GM19035 (cell line): ENCODE data around the gene ROR1.

Experiments used
- ATAC-seq: cut with Tn5 transposase; IDR thresholded peaks from one replicate; pipeline ENCODE4 v1.9.1; 2021; ENCODE audit not compliant: unreplicated experiment

ROR1 gene

DNA sequence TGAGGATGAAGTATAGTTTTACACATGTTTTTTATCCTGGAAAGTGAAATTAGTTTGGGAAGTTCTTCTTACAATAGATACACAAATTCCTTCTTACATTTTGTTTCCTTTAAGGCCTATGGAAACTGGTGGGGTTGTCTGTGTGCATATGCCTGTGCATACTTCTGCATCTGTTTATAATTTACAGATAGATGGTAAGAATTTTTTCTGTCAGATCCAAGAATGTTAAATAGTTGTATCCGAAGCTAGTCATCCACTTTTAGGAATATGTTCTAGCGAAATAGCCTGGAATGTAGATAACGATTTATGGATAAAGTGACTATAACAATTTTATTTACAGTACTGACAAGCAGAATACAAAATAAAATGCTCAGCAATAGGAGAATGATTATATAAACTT, 194.1 kb downstream of the ROR1 start:
- no peak for ATAC-seq

DNA sequence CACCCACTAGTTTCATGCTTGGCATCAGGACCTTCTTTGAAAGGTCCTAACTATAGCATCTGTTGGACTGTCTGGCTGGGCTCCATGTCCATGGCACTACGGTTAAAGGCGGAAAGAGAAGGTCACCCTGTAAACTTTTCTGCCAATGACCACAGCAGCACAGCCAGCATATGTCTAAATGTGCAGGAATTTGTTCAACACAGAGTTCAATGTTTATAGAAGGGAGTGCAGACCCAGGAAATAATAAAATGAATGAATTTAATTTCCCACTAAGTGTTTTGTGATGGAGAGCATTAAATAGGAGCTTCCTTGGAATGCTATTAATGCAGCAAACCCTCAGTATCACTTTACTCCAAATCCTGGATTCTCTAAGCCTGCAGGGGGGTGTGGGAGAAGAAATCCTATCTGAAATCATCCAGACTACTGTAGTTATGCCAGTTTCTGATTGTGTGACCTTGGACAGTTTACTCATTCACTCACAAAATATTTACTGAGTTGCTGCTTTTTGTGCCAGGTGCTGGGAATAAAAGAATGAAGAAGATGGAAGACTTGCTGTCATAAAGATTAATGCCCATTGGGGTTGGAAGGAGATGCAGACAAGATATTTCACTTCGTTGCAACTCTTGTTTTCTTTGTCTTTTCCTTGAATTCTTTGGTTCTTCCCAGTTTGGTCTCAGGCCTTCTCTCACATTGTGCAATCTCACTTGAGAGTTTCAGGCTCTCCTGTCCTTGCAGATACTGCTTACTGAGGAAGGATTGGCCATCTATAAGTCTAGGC, 195.0 kb downstream of the ROR1 start:
- ATAC-seq, result no peak

GRCh38 chr1:63969441-63969901, 195.7 kb downstream of the ROR1 start:
- no peak for ATAC-seq

- no peak for ATAC-seq
Observed at GRCh38 chr1:63971557-63971956, 197.7 kb downstream of the ROR1 start.

DNA sequence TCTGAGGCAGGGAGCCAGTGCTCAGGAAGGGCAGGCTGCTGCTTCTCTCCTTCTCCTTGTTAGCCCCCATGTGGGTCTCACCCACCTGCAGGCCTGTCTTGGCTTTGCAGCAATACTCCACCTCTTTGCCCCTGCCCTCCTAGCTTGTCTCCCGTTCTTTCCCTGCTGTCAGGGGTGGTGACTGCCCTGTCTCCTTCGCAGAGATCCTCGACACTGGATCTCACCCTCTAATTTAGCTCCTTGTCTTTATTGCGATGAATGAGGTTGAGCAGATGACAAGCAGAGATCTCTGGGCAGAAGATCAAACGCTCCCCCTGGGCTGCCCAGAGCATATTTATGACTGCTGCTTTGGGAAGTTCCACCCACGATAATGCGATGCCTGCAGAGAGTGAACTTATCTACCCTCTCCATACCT, 199.2 kb downstream of the ROR1 start:
- no peak for ATAC-seq

GRCh38 chr1:63974966-63975365, 201.1 kb downstream of the ROR1 start:
- no peak for ATAC-seq

DNA sequence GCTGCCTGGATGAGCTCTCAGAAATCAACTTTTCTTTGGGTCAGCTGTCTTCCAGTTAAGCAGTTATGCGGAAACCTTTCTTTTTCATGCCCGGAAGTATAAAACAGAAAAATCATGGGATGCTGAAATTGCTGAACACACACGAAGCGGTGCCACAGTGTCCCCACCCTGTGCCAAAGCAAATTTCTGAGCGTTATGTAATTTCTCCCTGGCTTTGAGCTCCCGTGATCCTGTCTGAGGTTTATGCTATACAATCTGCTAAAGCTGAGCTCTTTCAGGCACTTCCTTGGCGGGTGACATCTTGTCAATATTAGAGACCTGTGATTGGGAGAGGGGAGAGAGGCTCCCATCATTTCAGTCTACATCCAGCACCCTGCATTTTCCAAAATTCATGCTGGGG, 201.7 kb downstream of the ROR1 start:
- ATAC-seq, result no peak

- no peak for ATAC-seq
Observed at GRCh38 chr1:63976006-63976405, 202.2 kb downstream of the ROR1 start.

GRCh38 chr1:63977466-63977865, 203.6 kb downstream of the ROR1 start:
- no peak for ATAC-seq

DNA sequence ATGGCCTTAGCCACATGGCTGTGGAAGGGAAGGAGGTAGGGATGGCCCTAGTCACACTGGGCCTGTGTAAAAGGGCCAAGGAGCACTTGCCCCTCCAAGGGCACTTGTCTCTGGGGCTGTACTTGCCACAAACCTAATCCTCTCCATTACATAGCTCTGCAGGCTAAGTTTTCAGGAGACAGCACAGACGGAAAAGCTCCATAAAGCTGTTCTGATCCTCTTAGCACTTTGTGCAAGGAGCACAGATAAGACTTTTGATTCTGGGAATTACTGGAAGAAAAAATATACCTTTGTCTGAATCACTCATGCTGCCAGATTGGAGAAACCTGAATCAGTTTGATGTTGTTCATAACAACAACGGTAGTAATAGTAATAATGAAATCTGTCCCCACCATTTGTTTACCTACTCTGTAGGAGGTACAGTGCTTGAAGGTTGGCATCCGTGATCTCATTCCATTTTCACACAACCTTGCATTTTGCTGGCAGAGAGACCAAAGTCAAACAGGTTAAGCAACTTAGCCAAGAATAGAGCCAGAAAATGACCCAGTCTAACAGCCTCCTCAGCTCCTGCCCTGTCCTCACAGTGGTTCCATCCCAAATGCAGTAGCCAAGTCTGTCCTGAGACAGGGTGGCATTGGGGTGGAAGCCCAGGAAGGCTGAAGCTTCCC, 207.1 kb downstream of the ROR1 start:
- ATAC-seq, result no peak

- no peak for ATAC-seq
Observed at GRCh38 chr1:63981408-63981773, 207.6 kb downstream of the ROR1 start.

DNA sequence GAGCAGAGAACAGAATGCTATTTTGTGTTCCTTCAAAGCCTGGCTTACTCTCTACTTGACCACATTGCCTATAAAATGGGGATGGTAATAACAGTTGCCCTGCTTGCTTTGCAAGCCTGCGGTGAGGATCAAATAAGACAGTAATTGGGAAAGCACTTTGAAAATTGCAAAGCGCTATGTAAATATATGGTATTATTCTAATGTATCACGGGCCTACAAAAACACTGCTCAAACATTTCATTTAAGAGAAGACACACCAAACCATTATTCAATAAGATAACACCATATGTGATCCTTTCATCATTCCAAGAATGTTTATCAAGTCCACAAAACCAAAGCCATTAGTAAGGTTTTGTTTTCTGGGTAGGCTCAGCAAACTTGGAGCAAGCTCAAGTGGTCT, 208.4 kb downstream of the ROR1 start:
- ATAC-seq, result no peak

- ATAC-seq, result no peak
Observed at GRCh38 chr1:63983391-63984256, 209.8 kb downstream of the ROR1 start.

GRCh38 chr1:63984257-63984929, 210.6 kb downstream of the ROR1 start:
- ATAC-seq, result no peak

DNA sequence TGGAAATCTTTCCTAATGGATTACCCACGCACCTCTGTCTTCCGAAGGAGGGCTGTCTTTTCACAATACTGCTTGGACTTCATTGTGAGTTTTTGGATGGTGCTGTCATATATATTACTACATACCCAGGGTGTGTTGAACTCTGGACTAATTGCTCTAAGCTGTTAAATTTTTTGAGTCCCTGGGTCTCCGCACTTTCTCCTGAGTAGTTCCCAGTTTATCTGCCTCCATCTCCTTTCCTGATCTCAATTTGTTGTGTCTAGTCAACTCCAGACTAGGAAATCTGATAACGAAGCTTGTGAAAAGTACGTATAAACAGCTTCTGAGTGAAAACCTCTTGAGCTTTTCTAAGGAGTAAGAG, 211.1 kb downstream of the ROR1 start:
- no peak for ATAC-seq

GRCh38 chr1:63987014-63987627, 213.3 kb downstream of the ROR1 start:
- ATAC-seq, result no peak

- no peak for ATAC-seq
Observed at GRCh38 chr1:63987628-63988024, 213.8 kb downstream of the ROR1 start.

DNA sequence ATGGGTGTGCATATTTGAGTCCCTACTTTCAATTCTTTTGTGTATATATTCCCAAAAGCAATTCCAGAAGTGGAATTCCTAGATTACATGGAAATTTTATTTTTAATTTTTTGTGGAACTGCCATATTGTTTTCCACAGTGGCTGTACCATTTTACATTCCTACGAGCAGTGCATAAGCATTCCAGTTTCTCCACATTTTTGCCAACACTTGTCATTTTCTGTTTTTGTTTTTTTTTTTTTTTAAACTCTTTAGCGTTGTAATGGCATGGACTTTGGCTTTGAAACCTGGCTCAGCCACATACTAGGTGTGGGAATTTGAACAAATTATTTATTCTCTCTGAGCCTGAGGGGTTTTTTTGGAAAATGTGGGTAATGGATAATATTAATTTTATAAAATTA, 215.1 kb downstream of the ROR1 start:
- no peak for ATAC-seq

DNA sequence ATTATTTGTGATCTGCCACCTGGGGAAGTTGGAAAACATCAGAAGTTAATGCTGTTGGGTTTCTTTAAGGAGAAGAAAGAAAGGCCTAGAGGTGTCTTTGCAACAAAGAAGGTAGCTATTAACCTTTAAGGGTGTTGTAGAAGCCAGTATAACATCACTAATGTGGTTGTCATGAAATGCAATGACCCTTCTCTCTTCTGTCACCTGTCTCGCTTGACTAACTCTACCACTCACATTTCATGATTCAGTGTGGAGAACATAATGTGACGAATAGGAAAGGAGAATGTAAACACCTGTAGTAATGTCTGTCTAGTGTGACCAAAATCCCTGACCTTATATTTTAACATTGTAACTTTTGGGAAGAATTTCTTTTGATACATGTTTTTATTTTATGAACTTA, 217.9 kb downstream of the ROR1 start:
- no peak for ATAC-seq

DNA sequence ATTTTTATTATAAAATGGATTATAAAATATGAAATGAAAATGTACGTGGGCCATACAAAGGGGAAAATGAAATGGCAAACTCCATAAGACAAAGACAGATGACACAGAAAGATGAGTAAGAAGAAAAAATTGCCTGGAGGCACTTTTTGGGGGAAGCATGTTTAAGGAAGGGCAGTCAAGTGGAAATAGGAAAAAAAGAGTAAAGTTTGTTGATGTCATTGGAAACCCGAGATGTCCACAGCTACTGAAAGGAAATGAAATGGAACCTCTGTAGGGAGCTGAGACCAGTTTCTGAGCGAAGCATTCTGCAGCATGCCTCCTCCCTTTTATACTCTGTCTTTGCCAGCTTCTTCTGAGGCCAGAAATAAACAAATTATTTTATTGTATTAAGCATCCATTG, 226.2 kb downstream of the ROR1 start:
- ATAC-seq, result no peak

DNA sequence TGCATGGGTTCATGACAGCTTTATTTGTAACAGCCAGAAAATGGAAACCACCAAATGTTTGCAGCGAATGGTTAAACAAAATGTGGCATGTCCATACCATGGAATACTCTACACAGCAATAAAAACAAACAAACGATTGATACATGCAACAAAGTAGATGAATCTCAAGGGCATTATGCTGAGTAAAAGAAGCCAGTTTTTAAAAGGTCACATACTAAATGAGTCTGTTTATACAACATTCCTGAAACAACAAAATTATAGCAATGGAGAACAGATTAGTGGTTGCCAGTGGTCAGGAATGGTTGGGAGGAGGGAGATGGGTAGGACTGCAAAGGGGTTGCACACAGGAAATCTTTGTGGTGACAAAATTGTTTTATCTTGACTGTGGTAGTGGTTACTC, 227.2 kb downstream of the ROR1 start:
- no peak for ATAC-seq
